Type B pancreatic cell (in vitro differentiated cells): ENCODE results near the gene TFDP1. TPM values are rescaled to one million over a fixed set of nuclear protein-coding genes. Genes with fewer than 3 reads are reported as not detected.
A peak's percentile ranks its signal among the peaks of the same experiment; 100 is the strongest.
"Not testable (repeated sequence)": the region's sequence is repeated elsewhere in the genome, so short reads cannot be mapped to it uniquely, and the experiment has no call there.

Experiments
- DNase-seq: peaks from one replicate; pipeline ENCODE4 v3.0.0; 2021; ENCODE audit warnings: mixed read lengths; ENCODE audit not compliant: unreplicated experiment; ENCODE audit errors: extremely low spot score
- H3K27ac Mint-ChIP-seq: 2 replicates; pipeline ENCODE4 v1.8.0; 2021; ENCODE audit warnings: mild to moderate bottlenecking, mixed read lengths
- H3K27me3 Mint-ChIP-seq: 2 replicates; pipeline ENCODE4 v1.8.0; 2021; ENCODE audit warnings: mixed read lengths
- H3K36me3 Mint-ChIP-seq: 2 replicates; pipeline ENCODE4 v1.8.0; 2021; ENCODE audit warnings: mixed read lengths
- H3K4me1 Mint-ChIP-seq: one replicate; pipeline ENCODE4 v1.8.0; 2021; ENCODE audit warnings: mixed read lengths; ENCODE audit not compliant: unreplicated experiment
- H3K4me3 Mint-ChIP-seq: 2 replicates; pipeline ENCODE4 v1.8.0; 2021; ENCODE audit warnings: mild to moderate bottlenecking, mixed read lengths
- H3K9me3 Mint-ChIP-seq: 2 replicates; pipeline ENCODE4 v1.8.0; 2021; ENCODE audit warnings: mixed read lengths
- total RNA-seq: library from RNA; stranded (reverse); gene quantifications from 2 replicates; pipeline ENCODE4 v1.2.1, GENCODE V29; 2021; ENCODE audit warnings: low replicate concordance
- TF ChIP-seq, protein P1 (sequence below): fragments of 200-600 bp; sonication (generic); conservative IDR thresholded peaks from 2 replicates; pipeline ENCODE4 v1.5.0; 2021; ENCODE audit warnings: antibody characterized with exemption, mild to moderate bottlenecking

Gene TFDP1
- total RNA-seq, 1 donor from 2014 or later = 78.8 TPM

DNA sequence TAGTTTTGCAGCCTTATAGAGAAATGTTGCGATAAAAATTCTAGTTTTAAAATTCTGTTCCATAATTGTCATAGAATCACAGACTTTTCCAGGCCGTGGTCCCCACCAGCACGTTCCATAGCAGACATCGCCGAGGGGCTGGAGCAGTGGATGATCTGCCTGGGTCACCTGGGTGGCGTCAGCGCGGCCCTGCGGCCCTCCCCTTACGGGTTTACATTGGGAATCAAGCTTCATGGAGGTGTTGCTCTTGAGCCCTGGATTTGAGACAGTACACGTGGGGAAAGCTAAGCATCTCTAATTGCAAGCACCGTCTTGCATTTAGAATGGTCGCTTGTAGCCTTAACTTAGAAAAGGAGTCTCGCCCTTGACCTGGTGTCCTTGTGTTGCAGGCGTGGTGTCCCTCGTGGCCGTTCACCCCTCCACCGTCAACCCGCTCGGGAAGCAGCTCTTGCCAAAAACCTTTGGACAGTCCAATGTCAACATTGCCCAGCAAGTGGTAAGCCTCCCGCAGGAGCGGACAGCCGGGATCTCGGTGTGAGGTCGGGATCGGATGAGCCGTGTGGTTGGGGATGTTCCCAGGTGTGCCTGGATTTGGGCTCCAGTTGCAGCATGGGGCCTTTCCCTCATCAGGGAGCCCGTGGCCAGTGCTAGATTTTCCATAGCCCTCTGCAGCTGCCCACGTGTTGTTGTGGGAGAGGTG, 38.4 kb downstream of the TFDP1 start:
- no peak overlapping the region for H3K4me3 Mint-ChIP-seq
- DNase-seq = no peak
- H3K9me3 Mint-ChIP-seq = no peaks in the 10 kb centered on the region
- peaks cover 20% of the 10 kb centered on the region for H3K36me3 Mint-ChIP-seq
- no peaks in the 10 kb centered on the region for H3K27me3 Mint-ChIP-seq
- TF ChIP-seq, protein P1, sequence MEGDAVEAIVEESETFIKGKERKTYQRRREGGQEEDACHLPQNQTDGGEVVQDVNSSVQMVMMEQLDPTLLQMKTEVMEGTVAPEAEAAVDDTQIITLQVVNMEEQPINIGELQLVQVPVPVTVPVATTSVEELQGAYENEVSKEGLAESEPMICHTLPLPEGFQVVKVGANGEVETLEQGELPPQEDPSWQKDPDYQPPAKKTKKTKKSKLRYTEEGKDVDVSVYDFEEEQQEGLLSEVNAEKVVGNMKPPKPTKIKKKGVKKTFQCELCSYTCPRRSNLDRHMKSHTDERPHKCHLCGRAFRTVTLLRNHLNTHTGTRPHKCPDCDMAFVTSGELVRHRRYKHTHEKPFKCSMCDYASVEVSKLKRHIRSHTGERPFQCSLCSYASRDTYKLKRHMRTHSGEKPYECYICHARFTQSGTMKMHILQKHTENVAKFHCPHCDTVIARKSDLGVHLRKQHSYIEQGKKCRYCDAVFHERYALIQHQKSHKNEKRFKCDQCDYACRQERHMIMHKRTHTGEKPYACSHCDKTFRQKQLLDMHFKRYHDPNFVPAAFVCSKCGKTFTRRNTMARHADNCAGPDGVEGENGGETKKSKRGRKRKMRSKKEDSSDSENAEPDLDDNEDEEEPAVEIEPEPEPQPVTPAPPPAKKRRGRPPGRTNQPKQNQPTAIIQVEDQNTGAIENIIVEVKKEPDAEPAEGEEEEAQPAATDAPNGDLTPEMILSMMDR = no peak
- no peak overlapping the region for H3K27ac Mint-ChIP-seq
- peaks cover 5% of the 10 kb centered on the region for H3K4me1 Mint-ChIP-seq

DNA sequence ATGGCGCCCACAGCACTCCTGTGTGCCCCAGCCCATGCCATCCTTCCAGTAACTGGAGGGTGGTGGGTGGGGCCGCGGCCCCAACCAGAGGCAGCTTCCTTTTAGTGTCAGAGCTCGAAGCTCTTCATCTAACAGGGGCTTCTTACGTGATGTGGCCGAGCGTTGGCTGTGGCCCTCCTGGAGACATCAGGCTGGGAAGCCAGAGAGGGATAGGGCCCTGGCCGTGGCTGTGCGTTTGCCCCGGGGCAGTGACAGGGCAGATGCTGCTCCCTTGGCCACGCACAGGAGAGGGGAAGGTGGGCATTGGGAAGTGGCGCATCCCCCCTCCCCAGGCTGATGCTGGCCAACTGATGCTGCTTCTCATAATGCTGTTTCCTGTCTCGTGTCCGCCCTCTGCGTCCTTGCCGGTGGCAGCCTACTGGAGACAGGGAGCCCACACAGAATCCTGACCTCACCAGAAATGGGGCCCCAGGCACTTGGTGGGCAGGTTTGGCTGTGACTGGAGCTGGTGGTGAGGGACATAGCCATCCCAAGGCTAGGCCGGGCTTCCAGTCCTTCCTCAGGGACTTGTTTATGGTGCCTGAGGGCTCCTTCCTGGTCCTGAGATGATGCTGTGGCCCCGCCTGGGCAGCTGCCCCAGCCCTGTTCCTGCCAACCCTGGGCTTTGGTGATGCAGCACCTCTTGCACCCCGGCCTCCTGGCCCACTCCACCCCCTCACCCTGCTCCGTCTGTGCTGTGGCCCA, 39.1 kb downstream of the TFDP1 start:
- no peaks in the 10 kb centered on the region for H3K27me3 Mint-ChIP-seq
- no peak overlapping the region for H3K4me3 Mint-ChIP-seq
- no peak overlapping the region for H3K27ac Mint-ChIP-seq
- TF ChIP-seq, protein P1 = no peak
- peaks cover 5% of the 10 kb centered on the region for H3K4me1 Mint-ChIP-seq
- H3K36me3 Mint-ChIP-seq = peaks cover 17% of the 10 kb centered on the region
- H3K9me3 Mint-ChIP-seq = no peaks in the 10 kb centered on the region
- DNase-seq = no peak

DNA sequence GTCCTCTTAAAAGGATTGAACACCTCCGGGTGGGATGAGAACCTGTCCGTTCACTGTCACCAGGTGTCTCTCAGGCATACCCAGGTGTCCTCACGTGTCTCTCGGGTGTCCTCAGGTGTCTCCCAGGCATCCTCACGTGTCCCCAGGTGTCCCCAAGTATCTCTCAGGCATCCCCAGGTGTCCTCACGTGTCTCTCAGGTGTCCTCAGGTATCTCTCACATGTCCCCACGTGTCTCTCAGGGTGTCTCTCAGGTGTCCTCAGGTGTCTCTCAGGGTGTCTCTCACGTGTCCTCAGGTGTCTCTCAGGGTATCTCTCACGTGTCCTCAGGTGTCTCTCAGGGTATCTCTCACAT, 39.7 kb downstream of the TFDP1 start:
- H3K27ac Mint-ChIP-seq = no peak overlapping the region
- H3K27me3 Mint-ChIP-seq = no peaks in the 10 kb centered on the region
- H3K4me1 Mint-ChIP-seq = peaks cover 5% of the 10 kb centered on the region
- no peak overlapping the region for H3K4me3 Mint-ChIP-seq
- peaks cover 15% of the 10 kb centered on the region for H3K36me3 Mint-ChIP-seq
- DNase-seq = no peak
- TF ChIP-seq, protein P1 = no peak
- no peaks in the 10 kb centered on the region for H3K9me3 Mint-ChIP-seq

DNA sequence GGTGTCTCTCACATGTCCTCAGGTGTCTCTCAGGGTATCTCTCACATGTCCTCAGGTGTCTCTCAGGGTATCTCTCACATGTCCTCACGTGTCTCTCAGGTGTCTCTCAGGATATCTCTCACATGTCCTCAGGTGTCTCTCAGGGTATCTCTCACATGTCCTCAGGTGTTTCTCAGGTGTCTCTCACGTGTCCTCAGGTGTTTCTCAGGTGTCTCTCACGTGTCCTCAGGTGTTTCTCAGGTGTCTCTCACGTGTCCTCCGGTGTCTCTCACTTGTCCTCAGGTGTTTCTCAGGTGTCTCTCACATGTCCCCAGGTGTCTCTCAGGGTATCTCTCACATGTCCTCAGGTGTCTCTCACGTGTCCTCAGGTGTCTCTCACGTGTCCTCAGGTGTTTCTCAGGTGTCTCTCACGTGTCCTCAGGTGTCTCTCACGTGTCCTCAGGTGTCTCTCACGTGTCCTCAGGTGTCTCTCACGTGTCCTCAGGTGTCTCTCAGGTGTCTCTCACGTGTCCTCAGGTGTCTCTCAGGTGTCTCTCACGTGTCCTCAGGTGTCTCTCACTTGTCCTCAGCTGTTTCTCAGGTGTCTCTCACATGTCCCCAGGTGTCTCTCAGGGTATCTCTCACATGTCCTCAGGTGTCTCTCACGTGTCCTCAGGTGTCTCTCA, 40.2 kb downstream of the TFDP1 start:
- H3K4me1 Mint-ChIP-seq, H3K4me3 Mint-ChIP-seq, DNase-seq, H3K27ac Mint-ChIP-seq, H3K9me3 Mint-ChIP-seq, H3K27me3 Mint-ChIP-seq: not testable (repeated sequence)
- H3K36me3 Mint-ChIP-seq = peaks cover 18% of the 10 kb centered on the region

DNA sequence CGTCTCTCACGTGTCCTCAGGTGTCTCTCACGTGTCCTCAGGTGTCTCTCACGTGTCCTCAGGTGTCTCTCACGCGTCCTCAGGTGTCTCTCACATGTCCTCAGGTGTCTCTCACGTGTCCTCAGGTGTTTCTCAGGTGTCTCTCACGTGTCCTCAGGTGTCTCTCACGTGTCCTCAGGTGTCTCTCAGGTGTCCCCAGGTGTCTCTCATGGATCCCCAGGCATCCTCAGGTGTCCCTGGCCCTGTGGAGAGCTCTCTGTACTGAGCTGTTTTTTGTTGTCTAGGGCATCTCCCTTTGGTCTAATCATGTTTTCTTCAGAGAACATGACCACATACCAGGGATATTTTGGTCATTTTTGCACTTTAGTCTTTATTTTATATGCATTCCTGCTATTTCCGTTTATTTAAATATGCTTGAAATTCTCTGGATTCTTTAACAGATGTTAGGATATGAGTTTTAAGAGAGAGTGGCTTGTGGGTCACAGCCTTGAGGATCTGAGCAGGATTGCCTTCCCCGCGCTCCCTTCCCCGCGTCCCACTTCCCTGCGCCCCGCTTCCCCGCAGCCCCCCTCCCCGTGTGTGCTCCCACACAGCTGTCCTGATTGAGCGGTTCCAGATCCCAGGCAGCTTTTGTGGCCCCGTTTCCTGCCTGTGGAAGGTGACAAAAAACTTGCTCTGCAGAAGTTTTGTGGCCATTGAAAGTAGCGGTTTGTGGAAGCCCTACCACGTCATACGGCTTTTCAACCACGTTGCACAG, 41.6 kb downstream of the TFDP1 start:
- peak overlapping the region; percentile 34 for H3K4me3 Mint-ChIP-seq
- no peak overlapping the region for H3K27ac Mint-ChIP-seq
- no peaks in the 10 kb centered on the region for H3K9me3 Mint-ChIP-seq
- DNase-seq = no peak
- TF ChIP-seq, protein P1 = no peak
- H3K27me3 Mint-ChIP-seq = no peaks in the 10 kb centered on the region
- peaks cover 19% of the 10 kb centered on the region for H3K36me3 Mint-ChIP-seq
- peaks cover 9% of the 10 kb centered on the region for H3K4me1 Mint-ChIP-seq
